Skin epidermis (tissue), 12 donors: Measurements from ENCODE around the gene MYOM3.
"Not testable (repeated sequence)": the region's sequence is repeated elsewhere in the genome, so short reads cannot be mapped to it uniquely, and the experiment has no call there.

Experiments used
- H3K27ac ChIP-seq, 21 experiments: fragments of 200-600 bp; sonication (generic) in 11 of 21; one replicate each; pipeline ENCODE4 v1.5.0; 2020; ENCODE audit warnings: mild to moderate bottlenecking in 3 of 21, inconsistent platforms in 2 of 21, moderate library complexity in 2 of 21
- H3K4me3 ChIP-seq, 7 experiments: fragments of 200-600 bp; sonication (generic) in 2 of 7; one replicate each; pipeline ENCODE4 v1.5.0; 2020; ENCODE audit warnings: inconsistent platforms in 2 of 7, mild to moderate bottlenecking in 2 of 7, moderate library complexity in 1 of 7

The MYOM3 gene

DNA sequence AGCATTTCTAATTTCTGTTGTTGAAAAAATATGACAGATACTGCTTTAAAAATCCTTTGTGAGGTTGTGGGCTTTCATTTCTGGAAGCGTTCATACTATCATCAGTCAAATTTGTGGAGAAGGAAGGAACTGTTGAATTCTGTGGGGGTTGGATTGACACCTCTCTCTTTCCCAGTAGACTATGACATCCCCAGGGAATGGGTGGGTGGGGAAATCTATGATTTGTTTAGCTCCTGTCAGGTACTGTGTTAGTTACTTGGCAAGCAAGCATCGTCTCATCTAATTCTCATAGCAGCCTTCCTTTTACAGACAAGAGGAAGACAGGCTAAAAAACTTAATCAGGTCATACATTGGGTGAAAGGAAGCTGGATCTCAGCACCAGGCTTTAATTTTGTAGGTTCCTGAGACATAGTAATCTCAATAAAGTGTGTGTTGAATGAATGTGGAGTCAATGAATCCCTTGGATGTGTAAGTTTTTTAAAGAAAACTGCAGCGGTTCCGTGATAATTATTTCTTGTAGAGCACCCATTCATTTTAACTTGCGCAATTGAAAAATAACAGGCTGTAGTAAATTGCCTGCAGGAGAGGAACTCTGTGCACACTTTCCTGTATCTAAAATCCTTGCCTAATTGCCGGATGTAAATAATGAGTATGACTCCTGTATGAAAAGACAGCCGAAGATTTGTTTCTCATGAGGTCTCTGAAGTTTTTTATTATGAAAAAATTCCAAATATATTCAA, 60.6 kb downstream of the MYOM3 start:
- H3K27ac ChIP-seq: no peak overlapping the region

DNA sequence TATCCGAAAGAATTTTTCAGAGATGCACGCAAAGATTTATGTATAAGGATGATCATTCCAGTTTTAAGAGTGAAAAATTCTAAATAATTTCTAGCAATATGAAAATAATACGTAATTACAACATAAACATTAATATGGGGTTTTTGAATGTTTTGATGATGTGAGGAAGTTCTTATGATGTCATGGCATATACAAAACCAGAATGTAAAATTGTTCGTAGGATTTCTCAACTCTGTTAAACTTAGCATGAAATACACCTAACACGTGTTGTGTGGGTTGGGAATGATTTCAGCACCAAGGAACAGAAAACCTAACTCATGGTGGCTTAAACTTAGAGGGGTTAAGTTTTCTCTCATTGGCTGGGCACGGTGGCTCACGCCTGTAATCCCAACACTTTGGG, 62.2 kb downstream of the MYOM3 start:
- H3K4me3 ChIP-seq: no peak overlapping the region
- no peak overlapping the region for H3K27ac ChIP-seq

More for the DNA sequence above, 60.6 kb downstream of the MYOM3 start:
- no peak overlapping the region for H3K4me3 ChIP-seq

DNA sequence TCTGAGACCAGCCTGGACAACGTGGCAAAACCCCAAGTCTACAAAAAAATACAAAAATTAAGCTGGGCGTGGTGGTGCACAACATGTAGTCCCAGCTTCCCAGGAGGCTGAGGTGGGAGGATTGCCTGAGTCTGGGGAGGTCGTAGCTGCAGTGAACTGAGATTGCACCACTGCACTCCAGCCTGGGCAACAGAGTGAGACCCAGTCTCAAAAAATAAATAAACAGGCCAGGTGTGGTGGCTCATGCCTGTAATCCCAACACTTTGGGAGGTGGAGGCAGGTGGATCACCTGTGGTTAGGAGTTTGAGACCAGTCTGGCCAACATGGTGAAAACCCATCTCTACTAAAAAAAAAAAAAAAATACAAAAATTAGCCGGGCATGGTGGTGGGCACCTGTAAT, 63.0 kb downstream of the MYOM3 start:
- not testable (repeated sequence) for H3K27ac ChIP-seq

DNA sequence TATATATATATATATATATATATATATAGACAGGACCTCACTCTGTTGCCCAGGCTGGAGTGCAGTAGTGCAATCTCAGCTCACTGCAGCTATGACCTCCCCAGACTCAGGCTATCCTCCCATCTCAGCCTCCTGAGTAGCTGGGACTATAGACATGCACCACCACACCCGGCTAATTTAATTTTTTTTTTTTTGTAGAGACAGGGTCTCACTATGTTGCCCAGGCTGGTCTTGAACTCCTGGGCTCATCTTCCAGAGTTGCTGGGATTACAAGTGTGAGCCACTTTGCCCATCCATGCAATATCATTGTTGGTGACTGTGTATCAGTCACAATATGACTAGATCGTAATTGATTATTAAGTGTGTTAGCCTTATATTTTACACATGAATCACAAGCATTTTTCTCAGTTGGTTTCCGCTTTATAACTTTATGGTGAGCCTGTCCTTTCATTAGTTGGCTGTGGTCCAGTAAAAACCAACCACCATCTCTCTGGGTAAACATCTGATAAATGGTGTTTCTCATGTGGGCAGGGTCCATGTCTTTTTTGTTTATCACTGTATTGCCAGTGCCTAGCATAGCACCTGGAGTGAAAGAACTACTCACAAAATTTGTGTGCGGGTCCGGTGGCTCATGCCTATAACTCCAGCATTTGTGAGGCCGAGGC, 63.6 kb downstream of the MYOM3 start:
- no peak overlapping the region for H3K4me3 ChIP-seq
- H3K27ac ChIP-seq: no peak overlapping the region

More for the DNA sequence above, 63.0 kb downstream of the MYOM3 start:
- not testable (repeated sequence) for H3K4me3 ChIP-seq

DNA sequence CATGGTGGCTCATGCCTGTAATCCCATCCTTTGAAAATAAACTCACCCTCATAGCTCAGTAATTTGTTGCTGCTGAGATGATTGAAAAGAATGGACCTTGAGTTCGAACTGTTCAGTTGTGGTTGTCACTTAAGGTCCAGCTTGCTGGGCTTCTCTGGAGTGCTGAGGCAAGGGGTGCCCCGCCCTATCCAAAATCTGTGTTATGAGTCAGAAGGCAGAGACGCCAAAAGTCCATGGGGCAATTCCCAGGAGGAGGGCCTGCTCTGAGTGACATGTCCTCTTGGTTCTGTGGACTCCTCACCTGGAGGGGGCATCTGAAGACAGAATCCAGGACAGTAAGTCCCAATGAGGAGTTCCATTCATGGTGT, 64.8 kb downstream of the MYOM3 start:
- peak overlapping the region in 11 of 21 experiments; percentile 1 to 67 (median 52) for H3K27ac ChIP-seq
- H3K4me3 ChIP-seq: no peak overlapping the region

DNA sequence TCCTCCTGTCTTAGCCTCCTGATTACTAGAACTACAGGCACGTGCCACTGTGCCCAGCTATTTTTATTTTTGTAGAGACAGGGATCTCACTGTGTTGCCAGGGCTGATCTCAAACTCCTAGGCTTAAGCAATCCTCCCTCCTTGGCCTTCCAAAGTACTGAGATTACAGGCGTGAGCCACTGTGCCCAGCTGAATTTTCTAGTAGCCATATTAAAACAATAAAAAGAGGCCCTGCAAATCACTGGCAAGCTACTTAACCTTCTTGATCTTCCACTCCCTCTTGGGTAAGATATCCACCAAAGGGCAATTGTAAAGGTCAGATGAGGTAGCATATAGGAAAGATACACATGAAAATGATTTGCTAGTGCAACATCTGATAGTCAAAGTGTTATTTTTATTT, 66.2 kb downstream of the MYOM3 start:
- peak overlapping the region in 10 of 21 experiments; percentile 12 to 68 (median 50) for H3K27ac ChIP-seq
- no peak overlapping the region for H3K4me3 ChIP-seq

DNA sequence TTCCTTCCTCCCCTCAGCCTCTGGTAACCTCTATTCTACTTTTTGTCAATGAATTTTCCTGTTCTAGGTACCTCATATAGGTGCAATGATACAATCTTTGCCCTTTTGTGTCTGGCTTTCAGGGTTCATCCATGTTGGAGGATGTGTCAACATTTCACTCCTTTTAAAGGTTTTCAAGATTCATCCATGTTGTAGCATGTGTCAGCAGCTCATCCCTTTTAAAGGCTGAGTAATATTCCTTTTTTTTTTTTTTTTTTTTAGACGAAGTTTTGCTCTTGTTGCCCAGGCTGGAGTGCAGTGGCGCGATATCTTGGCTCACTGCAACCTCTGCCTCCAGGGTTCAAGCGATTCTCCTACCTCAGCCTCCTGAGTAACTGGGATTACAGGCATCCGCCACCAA, 67.3 kb downstream of the MYOM3 start:
- H3K27ac ChIP-seq, H3K4me3 ChIP-seq: not testable (repeated sequence)

DNA sequence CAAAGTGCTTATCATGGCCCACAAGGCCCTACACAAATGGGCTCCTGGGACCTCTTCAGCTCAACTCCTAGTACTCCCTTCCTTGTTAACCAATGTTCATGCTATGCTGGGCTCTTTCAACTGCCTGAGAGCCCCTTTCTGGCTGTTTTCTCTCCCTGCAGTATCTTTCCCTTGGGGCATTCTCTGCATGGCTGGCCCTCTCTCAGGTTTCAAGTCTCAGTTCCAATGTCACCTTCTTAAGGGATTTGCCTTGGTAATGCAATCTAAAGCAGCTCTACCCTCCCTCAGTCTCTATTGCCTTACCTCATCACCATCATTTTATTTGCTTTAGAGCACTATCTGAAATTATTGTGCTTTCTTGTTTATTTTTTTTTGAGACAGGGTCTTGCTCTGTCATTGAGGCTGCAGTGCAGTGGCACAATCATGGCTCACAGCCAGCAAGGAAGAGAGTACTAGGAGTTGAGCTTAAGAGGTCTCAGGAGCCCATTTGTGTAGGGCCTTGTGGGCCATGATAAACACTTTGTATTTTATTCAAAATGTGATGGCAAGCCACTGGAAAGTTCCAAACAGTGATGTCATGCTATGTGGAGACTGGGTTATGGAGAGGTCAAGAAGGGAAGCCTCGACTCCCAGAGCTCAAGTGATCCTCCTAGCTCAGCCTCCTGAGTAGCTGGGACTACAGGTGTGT, 68.4 kb downstream of the MYOM3 start:
- Histone ChIP-seq H3K4me3 (no peak overlapping the region), H3K27ac (no peak overlapping the region)

DNA sequence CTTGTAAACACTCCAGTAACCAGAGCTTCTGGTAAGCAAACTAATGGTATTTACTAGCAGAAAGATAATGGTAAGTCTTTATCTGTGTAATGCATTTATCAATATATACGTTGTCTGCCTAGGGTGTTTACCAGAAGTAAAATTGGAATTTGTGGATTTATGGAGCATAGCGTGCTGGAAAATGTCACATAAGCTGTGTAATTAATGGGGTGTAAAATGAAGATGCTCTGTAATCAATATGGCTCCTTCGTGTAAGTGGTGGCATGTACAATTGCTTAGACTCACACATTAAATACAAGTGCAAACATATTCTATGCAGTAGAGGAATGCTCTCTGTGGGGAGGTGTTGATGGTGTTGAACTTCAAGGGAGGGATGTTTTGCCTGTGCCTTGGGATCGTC, 69.6 kb downstream of the MYOM3 start:
- no peak overlapping the region for H3K27ac ChIP-seq
- no peak overlapping the region for H3K4me3 ChIP-seq

DNA sequence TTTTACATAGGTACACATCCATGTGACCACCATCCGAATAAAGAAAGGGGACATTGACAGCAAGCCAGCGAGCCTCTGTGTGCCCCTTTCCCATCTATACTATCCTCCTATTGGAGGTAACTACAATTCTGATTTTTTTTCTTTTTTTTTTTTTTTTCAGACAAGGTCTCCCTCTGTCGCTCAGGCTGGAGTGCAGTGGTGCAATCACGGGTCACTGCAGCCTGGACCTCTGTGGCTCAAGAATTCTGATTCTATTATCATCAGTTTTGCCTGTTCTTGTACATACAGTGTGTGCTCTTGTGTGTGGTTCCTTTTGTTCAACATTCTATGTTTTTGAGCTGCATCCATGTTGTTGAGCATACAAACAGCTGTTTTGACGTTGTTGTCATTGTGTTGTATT, 75.8 kb downstream of the MYOM3 start:
- Histone ChIP-seq H3K27ac (no peak overlapping the region), H3K4me3 (no peak overlapping the region)

DNA sequence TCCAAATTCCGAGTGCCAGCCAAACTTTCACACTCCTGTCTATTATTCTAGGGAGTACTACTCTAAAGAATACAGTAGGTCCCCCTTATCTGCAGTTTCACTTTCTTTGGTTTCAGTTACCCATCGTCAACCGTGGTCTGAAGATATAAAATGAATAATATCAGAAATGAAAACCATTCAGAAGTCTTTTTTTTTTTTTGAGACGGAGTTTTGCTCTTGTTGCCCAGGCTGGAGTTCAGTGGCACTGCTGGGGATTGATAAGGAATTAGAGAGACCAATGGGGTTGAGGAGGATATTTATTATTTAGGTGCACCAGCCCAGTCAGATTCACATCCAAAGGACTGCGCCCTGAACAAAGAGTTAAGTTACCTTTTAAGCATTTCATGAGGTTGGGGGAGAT, 79.0 kb downstream of the MYOM3 start:
- no peak overlapping the region for H3K4me3 ChIP-seq
- no peak overlapping the region for H3K27ac ChIP-seq

DNA sequence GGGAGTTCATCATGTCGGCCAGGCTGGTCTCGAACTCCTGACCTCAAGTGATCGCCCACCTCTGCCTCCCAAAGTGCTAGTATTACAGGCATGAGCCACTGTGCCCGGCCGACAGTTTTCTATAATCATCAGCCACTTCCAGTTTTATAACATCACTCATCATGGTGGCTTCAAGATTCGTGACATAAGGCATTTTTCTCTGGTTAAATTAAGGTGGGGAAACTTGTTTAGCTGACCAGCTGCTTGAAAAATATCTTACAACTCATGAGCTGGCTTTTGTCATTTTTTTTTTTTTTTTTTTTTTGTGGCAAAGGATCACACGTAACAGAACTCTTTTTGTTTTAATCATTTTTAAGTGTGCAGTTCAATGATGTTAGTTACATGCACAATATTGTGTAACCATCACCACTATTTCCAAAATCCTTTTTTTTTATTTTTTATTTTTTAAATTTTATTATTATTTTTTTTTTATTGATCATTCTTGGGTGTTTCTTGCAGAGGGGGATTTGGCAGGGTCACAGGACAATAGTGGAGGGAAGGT, 80.9 kb downstream of the MYOM3 start:
- H3K4me3 ChIP-seq: not testable (repeated sequence)
- peak overlapping the region in 3 of 21 experiments; percentile 54 to 60 (median 57) for H3K27ac ChIP-seq

DNA sequence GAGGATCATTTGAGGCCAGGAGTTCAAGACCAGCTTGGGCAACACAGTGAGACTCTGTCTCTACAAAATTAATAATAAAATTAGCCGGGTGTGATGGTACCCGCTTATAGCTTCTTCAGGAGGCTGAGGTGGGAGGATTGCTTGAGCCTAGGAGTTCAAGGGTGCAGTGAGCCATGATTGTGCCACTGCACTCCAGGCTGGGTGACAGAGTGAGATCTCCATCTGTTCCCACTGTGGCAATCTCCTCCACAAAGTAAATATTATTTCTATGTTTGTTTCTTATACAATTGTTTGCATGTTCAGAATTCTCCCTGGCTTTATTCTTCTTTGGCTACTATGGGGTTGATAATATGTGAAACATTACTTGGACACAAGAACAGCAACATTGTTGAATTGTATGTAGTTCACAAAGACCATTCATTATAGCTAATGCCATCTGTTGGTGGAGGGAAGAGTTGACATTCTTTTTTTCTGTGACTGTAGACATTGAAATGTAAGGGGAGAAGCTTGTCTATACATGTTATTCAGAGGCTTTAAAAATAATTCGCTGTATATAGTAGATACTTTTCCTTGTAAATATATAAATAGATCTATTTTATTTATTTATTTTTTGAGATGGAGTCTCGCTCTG, 84.0 kb downstream of the MYOM3 start:
- Histone ChIP-seq H3K4me3 (no peak overlapping the region), H3K27ac (no peak overlapping the region)

DNA sequence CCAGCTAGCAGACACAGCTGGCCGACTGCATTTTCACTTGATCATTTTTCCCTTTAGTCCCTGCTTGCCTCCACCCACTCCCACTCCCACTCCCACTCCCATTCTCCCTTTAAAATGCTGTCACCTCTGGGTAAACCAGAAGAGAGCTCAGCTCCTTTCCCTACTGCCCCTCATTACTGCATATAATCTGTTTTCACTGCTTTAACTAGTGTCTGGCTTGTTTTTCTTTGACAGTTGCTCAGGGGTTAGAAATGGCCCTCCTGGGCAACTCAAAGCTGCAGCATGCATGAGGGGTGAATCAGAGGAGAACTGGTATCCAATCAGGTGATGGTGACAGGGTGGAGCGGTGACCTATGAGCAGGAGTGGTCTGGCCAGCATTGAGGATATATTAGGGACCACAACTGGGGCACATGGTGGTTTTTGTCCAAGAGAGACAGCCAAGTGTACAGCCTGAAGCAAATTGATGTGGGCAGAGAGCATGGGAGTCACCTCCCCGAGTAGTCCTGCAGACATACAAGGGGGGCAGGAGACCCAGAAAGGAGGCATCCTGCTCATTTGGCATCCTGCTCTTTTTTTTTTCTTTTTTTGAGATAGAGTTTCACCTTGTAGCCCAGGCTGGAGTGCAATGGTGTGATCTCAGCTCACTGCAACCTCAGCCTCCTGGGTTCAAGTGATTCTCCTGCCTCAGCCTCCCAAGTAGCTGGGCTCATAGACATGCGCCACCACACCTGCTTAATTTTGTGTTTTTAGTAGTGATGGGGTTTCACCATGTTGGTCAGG, 89.2 kb downstream of the MYOM3 start:
- peak overlapping the region in 2 of 21 experiments; percentile 34 to 37 for H3K27ac ChIP-seq
- H3K4me3 ChIP-seq: no peak overlapping the region

DNA sequence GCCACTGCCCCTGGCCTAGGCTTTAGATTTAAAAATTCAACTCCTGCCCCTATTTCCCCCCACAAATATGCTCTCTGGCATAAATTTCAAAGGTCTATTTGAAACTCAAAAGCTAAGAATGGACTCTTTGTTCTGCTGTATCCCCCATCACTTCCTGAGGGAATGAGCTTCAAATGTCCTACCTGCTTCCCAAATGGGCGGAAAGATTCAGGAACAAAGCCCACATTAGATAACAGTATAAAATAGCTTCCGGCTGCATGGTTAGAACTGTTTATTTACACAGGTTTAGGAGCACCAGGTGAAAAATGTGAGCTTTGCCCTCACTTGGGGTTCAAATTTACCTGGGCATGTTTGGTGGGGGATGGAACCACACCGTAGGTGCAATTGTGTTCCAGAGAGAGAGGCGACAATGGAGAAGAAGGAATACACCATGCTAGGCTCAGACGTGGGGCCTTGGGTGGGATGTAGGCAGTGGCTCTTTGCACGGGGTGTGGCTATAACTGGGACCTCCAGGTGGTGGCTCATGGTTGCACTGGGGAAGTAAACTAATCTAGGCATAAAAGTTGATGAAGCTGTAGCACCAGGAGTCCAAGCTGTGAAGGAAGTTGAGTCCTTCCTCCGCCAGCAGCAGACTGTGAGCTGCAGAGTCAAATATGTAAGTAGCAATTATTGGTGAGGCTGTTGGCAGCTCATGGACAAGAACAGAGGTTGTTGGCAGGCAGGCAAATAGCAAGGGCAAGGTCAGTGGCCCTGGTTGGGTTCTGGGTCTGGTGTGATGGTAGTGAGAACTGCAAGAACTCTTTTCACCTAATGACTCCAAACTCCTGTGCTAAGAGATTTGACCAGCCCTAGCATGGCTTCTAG, 90.3 kb downstream of the MYOM3 start:
- Histone ChIP-seq H3K27ac (peak overlapping the region in 3 of 21 experiments; percentile 5 to 87 (median 82)), H3K4me3 (no peak overlapping the region)

DNA sequence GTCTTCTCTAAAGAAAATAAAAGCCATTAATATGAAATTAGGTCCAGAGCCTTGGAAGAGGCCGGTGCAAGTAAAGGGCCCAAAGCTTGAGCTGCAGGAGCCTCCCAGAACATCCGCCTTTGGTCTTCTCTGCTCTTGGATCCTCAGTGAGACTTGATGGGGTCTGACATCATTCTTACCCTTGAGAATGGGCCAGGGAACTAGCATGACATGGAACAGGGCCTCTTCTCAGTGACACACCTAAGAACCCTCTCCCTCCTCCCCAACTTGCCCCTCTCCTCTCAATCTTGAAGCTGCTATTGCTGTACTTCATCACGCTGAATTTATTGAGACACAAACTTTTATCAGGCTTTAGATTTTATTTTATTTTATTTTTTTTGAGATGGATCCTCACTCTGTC, 91.5 kb downstream of the MYOM3 start:
- H3K4me3 ChIP-seq: no peak overlapping the region
- peak overlapping the region in 12 of 21 experiments; percentile 9 to 87 (median 71) for H3K27ac ChIP-seq

DNA sequence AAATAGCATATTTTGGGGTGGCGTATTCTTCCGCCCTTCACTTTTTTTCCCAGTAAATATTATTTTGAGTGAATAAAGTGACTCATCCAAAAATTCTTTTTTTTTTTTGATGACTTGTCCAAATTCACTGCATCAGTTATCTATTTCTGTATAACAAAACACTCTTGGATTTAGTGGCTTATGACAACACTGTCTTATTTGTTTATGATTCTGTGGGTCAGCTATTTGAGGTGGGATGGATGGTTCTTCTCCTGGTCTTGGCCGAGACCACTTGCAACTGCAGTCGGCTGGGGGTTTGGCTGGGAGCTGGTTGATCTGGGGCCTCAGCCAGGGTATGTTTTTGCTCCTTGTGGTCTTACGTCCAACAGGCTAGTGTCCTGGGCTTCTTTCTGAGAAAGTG, 91.9 kb downstream of the MYOM3 start:
- H3K27ac ChIP-seq: peak overlapping the region in 13 of 21 experiments; percentile 9 to 87 (median 73)

More for the DNA sequence above, 91.9 kb downstream of the MYOM3 start:
- H3K4me3 ChIP-seq: no peak overlapping the region
